Memory B cell (primary cell): ENCODE measurements around the gene OR51V1.
"Not testable (repeated sequence)": the region's sequence is repeated elsewhere in the genome, so short reads cannot be mapped to it uniquely, and the experiment has no call there.

Experiments
- ATAC-seq: fragments of 150-1000 bp; cut with Tn5 transposase; 2 replicates; pipeline ENCODE4 v1.10.0; 2021; ENCODE audit warnings: low read depth, mild to moderate bottlenecking, moderate library complexity
- DNase-seq, 2 donors: peaks; one replicate each; pipeline ENCODE4 v3.0.0; 2022; ENCODE audit warnings: low spot score in 2 of 2
- H3K27ac Mint-ChIP-seq: one replicate; pipeline ENCODE4 v1.8.0; 2022; ENCODE audit warnings: mild to moderate bottlenecking, moderate library complexity, mixed read lengths
- H3K27me3 Mint-ChIP-seq: one replicate; pipeline ENCODE4 v1.8.0; 2022; ENCODE audit warnings: mixed read lengths
- H3K36me3 Mint-ChIP-seq: one replicate; pipeline ENCODE4 v1.8.0; 2022; ENCODE audit warnings: mild to moderate bottlenecking, mixed read lengths
- H3K4me1 Mint-ChIP-seq: one replicate; pipeline ENCODE4 v1.8.0; 2022; ENCODE audit warnings: mixed read lengths
- H3K4me3 Mint-ChIP-seq: one replicate; pipeline ENCODE4 v1.8.0; 2022; ENCODE audit warnings: mild to moderate bottlenecking, moderate library complexity, mixed read lengths
- H3K9me3 Mint-ChIP-seq: one replicate; pipeline ENCODE4 v1.8.0; 2022; ENCODE audit warnings: mixed read lengths

The OR51V1 gene

GRCh38 chr11:5171856-5172255, 28.6 kb downstream of the OR51V1 start:
- no peak for DNase-seq
- no peaks in the 10 kb centered on the region for H3K36me3 Mint-ChIP-seq
- no peak overlapping the region for H3K4me3 Mint-ChIP-seq
- H3K27ac Mint-ChIP-seq: no peak overlapping the region
- no peaks in the 10 kb centered on the region for H3K27me3 Mint-ChIP-seq
- no peak for ATAC-seq
- no peaks in the 10 kb centered on the region for H3K4me1 Mint-ChIP-seq
- H3K9me3 Mint-ChIP-seq: peaks cover 3% of the 10 kb centered on the region

- not testable (repeated sequence) for ATAC-seq, H3K4me1 Mint-ChIP-seq, H3K27ac Mint-ChIP-seq, H3K27me3 Mint-ChIP-seq, H3K4me3 Mint-ChIP-seq, H3K36me3 Mint-ChIP-seq, DNase-seq, H3K9me3 Mint-ChIP-seq
Measured at GRCh38 chr11:5165898-5166297, 34.6 kb downstream of the OR51V1 start.

GRCh38 chr11:5164807-5165206, 35.7 kb downstream of the OR51V1 start:
- not testable (repeated sequence) for DNase-seq, ATAC-seq, H3K4me1 Mint-ChIP-seq, H3K4me3 Mint-ChIP-seq, H3K27ac Mint-ChIP-seq, H3K9me3 Mint-ChIP-seq, H3K36me3 Mint-ChIP-seq, H3K27me3 Mint-ChIP-seq

- not testable (repeated sequence) for ATAC-seq, H3K36me3 Mint-ChIP-seq
Measured at GRCh38 chr11:5161045-5161444, 39.4 kb downstream of the OR51V1 start.

GRCh38 chr11:5160217-5160616, 40.3 kb downstream of the OR51V1 start:
- not testable (repeated sequence) for DNase-seq, H3K36me3 Mint-ChIP-seq, H3K27ac Mint-ChIP-seq

More at GRCh38 chr11:5161045-5161444, 39.4 kb downstream of the OR51V1 start:
- not testable (repeated sequence) for H3K27me3 Mint-ChIP-seq, DNase-seq, H3K27ac Mint-ChIP-seq, H3K9me3 Mint-ChIP-seq, H3K4me3 Mint-ChIP-seq, H3K4me1 Mint-ChIP-seq

GRCh38 chr11:5159806-5160205, 40.7 kb downstream of the OR51V1 start:
- H3K27me3 Mint-ChIP-seq: peaks cover 7% of the 10 kb centered on the region
- H3K4me3 Mint-ChIP-seq: no peak overlapping the region
- ATAC-seq: no peak
- no peak overlapping the region for H3K27ac Mint-ChIP-seq
- DNase-seq: no peak
- H3K9me3 Mint-ChIP-seq: no peaks in the 10 kb centered on the region
- no peaks in the 10 kb centered on the region for H3K36me3 Mint-ChIP-seq
- no peaks in the 10 kb centered on the region for H3K4me1 Mint-ChIP-seq

More at GRCh38 chr11:5160217-5160616, 40.3 kb downstream of the OR51V1 start:
- H3K9me3 Mint-ChIP-seq, H3K4me3 Mint-ChIP-seq, ATAC-seq, H3K4me1 Mint-ChIP-seq, H3K27me3 Mint-ChIP-seq: not testable (repeated sequence)

- Mint-ChIP-seq H3K4me3 (no peak within 1 kb of the TSS), H3K4me1 (no peaks in the 10 kb centered on the region), H3K9me3 (no peaks in the 10 kb centered on the region), H3K27me3 (peaks cover 2% of the 10 kb centered on the region), H3K27ac (no peak within 1 kb of the TSS), H3K36me3 (no peaks in the 10 kb centered on the region)
- no peak for ATAC-seq
- DNase-seq: no peak
Measured at GRCh38 chr11:5154657-5155056, 45.8 kb downstream of the OR51V1 start, which contains the start of gene OR52A1. Gene OR52A1 (minus strand): TSS chr11:5154757. CDS start chr11:5152369, 2,388 bp downstream.

GRCh38 chr11:5153574-5154431, 46.7 kb downstream of the OR51V1 start:
- peaks cover 2% of the 10 kb centered on the region for H3K27me3 Mint-ChIP-seq
- no peak for ATAC-seq
- DNase-seq: no peak
- H3K36me3 Mint-ChIP-seq: no peaks in the 10 kb centered on the region
- H3K4me3 Mint-ChIP-seq: no peak overlapping the region
- H3K4me1 Mint-ChIP-seq: no peaks in the 10 kb centered on the region
- no peaks in the 10 kb centered on the region for H3K9me3 Mint-ChIP-seq
- no peak overlapping the region for H3K27ac Mint-ChIP-seq

- no peaks in the 10 kb centered on the region for H3K9me3 Mint-ChIP-seq
- no peaks in the 10 kb centered on the region for H3K4me1 Mint-ChIP-seq
- no peak overlapping the region for H3K4me3 Mint-ChIP-seq
- peaks cover 2% of the 10 kb centered on the region for H3K27me3 Mint-ChIP-seq
- H3K27ac Mint-ChIP-seq: no peak overlapping the region
- no peak for DNase-seq
- no peaks in the 10 kb centered on the region for H3K36me3 Mint-ChIP-seq
- no peak for ATAC-seq
Measured at GRCh38 chr11:5151713-5152153, 48.7 kb downstream of the OR51V1 start.
